Coronary artery (tissue), 2 donors: ENCODE measurements around the gene TMEM178B.

Source experiments
- DNase-seq: peaks from one replicate; pipeline ENCODE4 v3.0.0-alpha.2; 2017; ENCODE audit warnings: low spot score
- H3K27ac ChIP-seq, 2 donors: fragments of 200-600 bp; sonication (generic); one replicate each; pipeline ENCODE4 v1.5.1; 2016 to 2019
- H3K4me3 ChIP-seq: fragments of 200-600 bp; sonication (generic); 2 replicates; pipeline ENCODE4 v1.5.1; 2016; ENCODE audit warnings: mild to moderate bottlenecking, moderate library complexity
- TF ChIP-seq, protein P1 (sequence below): fragments of 200-600 bp; sonication (generic); IDR thresholded peaks from one replicate; pipeline ENCODE4 v1.5.1; 2019; ENCODE audit warnings: antibody characterized with exemption

TMEM178B gene

DNA sequence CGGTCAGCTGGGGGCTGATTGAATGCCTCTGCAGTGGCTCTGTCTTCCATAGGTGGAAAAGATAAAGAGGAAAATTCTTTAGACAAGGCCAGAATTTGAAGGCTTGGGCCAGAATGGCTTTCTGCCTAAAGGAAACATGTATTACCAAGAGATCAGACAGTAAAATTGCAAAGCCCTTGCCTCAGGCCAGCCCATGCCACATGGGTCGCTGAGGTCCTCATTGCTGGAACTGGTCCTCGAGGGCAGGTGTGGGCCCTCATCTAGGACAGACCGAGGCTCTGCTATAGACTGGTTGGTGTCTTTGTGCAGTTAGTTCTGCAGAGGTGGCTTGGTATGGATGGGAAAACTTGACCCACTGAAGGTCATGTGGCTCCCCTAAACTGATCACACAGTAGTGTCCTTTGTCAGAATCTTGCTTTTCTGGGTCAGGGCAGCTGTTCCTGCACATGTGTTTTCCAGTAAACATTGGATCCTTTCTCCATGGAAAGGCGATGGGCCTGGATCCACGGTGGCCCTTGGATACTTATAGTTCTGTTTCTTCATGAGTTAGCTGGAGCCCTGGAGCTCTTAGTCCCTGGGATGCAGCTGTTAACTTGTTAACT lies 80.4 kb downstream of the TMEM178B start:
- Histone ChIP-seq H3K27ac (no peak overlapping the region), H3K4me3 (no peak overlapping the region)
- no peak for DNase-seq
- TF ChIP-seq, protein P1, sequence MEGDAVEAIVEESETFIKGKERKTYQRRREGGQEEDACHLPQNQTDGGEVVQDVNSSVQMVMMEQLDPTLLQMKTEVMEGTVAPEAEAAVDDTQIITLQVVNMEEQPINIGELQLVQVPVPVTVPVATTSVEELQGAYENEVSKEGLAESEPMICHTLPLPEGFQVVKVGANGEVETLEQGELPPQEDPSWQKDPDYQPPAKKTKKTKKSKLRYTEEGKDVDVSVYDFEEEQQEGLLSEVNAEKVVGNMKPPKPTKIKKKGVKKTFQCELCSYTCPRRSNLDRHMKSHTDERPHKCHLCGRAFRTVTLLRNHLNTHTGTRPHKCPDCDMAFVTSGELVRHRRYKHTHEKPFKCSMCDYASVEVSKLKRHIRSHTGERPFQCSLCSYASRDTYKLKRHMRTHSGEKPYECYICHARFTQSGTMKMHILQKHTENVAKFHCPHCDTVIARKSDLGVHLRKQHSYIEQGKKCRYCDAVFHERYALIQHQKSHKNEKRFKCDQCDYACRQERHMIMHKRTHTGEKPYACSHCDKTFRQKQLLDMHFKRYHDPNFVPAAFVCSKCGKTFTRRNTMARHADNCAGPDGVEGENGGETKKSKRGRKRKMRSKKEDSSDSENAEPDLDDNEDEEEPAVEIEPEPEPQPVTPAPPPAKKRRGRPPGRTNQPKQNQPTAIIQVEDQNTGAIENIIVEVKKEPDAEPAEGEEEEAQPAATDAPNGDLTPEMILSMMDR: no peak

DNA sequence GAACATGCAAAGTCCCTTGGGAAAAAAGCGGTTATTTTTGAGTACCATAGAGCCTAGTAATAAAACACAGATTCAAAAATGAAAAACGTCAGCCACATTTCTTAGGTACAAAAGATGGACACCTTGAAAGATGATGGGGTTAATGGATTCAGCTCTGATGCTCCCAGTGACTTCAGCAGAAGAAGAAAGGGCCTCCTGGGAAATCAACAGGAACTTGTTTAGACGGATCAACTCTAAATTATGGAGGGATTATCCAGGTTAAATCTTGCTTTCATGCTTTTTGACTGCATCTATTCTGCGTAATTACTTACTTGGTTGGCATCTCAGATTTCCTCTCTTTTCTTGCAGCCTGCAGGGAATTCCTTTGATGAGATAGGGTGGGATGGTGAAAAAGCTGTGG lies 82.5 kb downstream of the TMEM178B start:
- H3K27ac ChIP-seq: no peak overlapping the region
- no peak overlapping the region for H3K4me3 ChIP-seq
- TF ChIP-seq, protein P1: no peak
- DNase-seq: no peak

DNA sequence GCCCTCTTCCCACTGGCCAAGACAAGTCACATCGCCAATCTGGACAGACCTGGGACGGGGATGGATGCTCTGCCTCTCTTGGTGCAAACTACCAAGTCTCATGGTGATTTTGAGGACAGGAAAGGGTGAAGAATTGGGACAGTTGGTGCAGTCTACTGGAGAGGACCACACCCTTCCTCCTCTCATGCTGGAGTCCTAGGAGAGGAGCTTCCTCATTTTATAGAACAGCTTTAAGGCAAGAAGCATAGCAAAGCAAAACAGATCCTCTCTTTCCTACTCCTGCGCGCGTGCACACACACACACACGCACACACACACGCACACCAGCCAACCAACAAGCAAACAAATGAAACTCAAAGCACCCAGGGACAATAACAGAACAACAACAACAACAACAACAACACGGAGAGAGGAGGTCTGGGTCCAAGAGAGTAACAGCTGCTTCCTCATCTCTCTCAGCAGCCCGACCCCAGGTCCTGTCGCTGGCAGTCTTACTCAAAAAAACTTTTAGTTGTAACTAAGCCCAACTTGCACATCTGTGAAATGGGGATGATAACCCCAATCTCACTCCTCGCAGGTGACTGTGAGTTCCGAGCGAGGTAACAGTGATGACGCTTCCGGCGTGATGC lies 83.4 kb downstream of the TMEM178B start:
- TF ChIP-seq, protein P1: no peak
- Histone ChIP-seq H3K4me3 (no peak overlapping the region), H3K27ac (no peak overlapping the region)
- DNase-seq: no peak

DNA sequence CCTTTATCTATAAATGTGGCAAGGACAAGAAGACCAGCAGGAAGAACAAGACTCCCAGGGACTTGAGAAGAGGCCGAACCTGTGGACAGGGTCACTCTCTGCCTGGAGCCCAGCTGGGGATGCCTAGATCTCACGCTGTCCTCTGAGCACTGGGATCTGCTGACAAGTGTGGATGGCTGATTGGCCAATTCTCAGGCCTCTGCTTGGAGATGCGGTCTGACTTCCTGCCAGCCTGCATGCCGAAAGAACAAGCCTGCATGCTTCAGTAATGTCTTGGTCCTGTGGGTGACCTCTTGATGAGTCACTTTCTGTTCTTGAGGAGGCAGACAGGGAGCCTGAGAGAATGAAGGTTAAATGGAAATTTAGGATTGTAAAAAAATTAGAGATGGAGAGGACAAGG lies 84.7 kb downstream of the TMEM178B start:
- no peak overlapping the region for H3K27ac ChIP-seq
- no peak overlapping the region for H3K4me3 ChIP-seq
- TF ChIP-seq, protein P1: no peak
- no peak for DNase-seq

DNA sequence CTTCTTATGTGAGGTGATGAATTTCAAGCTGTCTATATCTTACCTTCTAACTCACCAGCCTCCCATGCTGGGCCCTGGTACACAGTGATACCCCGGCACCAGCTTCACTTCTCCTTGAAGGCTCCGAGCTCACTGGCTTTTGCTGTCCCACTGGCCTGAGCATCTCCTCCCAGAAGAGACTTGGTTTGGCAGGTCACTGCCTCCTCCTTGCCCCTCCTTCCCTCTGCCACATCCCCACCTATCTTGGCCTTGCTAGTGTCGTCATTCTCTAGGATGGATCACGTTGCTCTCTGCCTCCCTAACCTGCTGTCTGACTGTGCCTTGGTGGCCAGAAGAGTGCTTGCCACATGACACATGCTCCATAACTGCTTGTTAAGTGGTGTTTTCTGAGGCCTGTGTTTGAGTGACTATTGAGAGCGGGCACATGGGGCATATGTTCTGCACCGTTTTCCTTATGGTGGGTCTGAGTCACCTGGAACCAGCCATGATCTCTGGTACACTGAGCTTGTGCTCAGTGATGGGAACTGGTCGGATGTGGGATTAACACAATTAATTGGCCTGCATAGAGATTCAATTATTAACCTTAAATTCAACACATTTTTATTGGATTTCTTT lies 86.5 kb downstream of the TMEM178B start:
- no peak overlapping the region for H3K4me3 ChIP-seq
- DNase-seq: no peak
- no peak overlapping the region for H3K27ac ChIP-seq
- TF ChIP-seq, protein P1: no peak

DNA sequence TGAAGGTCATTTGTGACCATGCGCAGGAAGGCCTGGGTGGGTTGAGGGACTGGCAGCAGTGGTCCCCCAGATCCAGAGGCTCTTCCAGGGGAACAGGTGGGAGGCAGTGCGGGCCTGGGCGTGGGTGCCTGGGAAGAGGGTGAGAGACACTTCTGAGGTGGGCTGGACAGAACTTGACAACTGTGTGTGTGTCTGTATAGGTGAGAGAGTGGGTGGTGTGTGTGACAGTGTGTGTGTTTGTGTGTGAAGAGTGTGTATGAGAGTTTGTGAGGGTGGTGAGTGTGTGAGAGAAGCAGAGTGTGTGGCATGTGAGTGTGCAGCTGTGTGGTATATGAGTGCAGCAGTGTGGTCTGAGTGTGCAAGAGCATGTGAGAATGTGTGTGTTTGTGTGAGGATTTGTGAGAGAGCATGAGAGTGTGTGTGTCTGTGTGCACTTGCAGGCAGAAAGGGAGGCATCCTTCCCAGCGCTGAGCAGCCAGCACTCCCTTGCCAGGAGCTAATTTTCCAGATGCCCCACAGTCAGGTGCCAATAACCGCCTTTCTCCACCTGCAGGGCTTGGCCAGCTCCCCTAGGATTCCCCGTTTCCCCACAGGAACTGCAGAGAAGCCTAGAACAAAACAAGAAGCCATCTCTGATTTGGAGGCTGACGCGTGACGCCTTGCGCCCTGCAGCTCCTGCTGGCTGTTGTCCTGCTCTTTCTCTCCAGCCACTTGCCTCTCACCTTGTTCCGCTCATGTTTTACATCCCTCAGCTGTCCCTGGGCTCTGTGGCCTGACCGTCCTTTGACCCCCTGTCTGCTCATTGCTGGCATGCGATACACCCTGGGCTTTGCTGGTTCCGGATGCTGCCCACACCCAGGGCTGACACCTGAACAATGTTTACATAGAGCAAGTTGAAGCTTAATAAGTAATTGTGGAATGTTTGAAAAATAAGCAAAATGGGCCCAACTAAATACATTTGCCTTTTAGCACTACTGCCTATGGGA lies 88.0 kb downstream of the TMEM178B start:
- DNase-seq: no peak
- Histone ChIP-seq H3K4me3 (no peak overlapping the region), H3K27ac (no peak overlapping the region)
- TF ChIP-seq, protein P1: no peak
